OCI-LY3 (cell line): ENCODE measurements around the gene FNDC10.
"Not testable (repeated sequence)": the region's sequence is repeated elsewhere in the genome, so short reads cannot be mapped to it uniquely, and the experiment has no call there.

Experiments
- EZH2phosphoT487 ChIP-seq: fragments of 200-600 bp; shearing (Covaris generic); IDR thresholded peaks from 2 replicates; pipeline ENCODE4 v1.6.1; 2018; ENCODE audit warnings: antibody characterized with exemption, mixed run types, low read depth
- TF ChIP-seq, protein P1 (sequence below): fragments of 200-600, 300-600 bp; sonication (generic); IDR thresholded peaks from 2 replicates; pipeline ENCODE4 v1.5.1; 2014; ENCODE audit warnings: antibody characterized with exemption, low read length, low read depth

GRCh38 chr1:1638528-1638927 lies 38.6 kb upstream of the FNDC10 start:
- TF ChIP-seq, protein P1, sequence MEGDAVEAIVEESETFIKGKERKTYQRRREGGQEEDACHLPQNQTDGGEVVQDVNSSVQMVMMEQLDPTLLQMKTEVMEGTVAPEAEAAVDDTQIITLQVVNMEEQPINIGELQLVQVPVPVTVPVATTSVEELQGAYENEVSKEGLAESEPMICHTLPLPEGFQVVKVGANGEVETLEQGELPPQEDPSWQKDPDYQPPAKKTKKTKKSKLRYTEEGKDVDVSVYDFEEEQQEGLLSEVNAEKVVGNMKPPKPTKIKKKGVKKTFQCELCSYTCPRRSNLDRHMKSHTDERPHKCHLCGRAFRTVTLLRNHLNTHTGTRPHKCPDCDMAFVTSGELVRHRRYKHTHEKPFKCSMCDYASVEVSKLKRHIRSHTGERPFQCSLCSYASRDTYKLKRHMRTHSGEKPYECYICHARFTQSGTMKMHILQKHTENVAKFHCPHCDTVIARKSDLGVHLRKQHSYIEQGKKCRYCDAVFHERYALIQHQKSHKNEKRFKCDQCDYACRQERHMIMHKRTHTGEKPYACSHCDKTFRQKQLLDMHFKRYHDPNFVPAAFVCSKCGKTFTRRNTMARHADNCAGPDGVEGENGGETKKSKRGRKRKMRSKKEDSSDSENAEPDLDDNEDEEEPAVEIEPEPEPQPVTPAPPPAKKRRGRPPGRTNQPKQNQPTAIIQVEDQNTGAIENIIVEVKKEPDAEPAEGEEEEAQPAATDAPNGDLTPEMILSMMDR, result not testable (repeated sequence)
- TF ChIP-seq EZH2phosphoT487, result not testable (repeated sequence)
